Neural progenitor cell (in vitro differentiated cells): ENCODE results near the gene CD276.

Experiments used
- CTCF ChIP-seq: fragments of 200-600 bp; sonication (generic); IDR thresholded peaks from 2 replicates; pipeline ENCODE4 v1.5.1; 2017; ENCODE audit warnings: antibody characterized with exemption, mild to moderate bottlenecking
- EZH2phosphoT487 ChIP-seq: fragments of 200-600 bp; sonication (generic); IDR thresholded peaks from 2 replicates; pipeline ENCODE4 v1.6.1; 2017; ENCODE audit warnings: antibody characterized with exemption

GRCh38 chr15:73763931-73764330 is 79.7 kb downstream of the CD276 start:
- no peak for TF ChIP-seq EZH2phosphoT487
- no peak for TF ChIP-seq CTCF
